Measurements from ENCODE around the gene BLNK.

DNA sequence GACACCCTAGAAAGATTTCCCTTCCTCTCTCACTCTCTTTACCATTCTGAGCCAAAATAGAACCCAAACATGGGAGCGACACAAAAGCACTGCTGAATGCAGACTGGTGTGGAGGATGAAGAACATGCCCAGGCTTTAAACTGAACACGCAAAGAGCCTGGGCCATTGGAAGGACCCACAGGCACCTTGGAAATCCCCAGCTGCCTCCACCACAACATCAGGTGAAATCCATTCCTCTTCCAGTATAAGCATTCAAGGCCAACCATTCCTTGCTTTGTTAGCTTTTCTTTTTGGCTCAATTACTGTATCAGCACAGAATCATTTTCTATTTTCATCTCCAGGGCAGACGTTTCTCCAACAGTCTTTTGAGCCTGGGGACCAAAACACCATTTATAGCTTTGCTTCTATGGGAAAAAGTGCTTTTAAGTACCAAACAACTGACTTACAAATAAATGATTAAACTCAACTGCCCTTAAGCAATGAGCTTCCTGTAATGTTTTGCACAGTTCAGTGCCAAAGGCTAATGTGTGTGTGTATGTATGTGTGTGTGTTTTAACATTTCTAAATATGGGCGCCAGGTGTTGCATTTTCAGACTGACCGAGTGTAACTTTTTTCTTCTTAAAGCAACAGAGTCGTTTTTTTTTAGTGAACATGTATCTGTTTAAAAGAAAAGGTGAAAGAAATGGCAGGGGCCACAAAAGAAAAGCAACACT lies 16.2 kb upstream of the BLNK start:
- TF ChIP-seq ZSCAN16 (tag by site-specific recombination; IDR thresholded peaks at IDR 0.05) (no peak), TCF7L2 (IDR thresholded peaks at IDR 0.05; ENCODE audit: borderline replicate concordance, low read depth, low read length) (no peak), ZNF292 (tag by site-specific recombination; IDR thresholded peaks at IDR 0.05; ENCODE audit: borderline replicate concordance, low read depth) (no peak), REST (tag by site-specific recombination; IDR thresholded peaks at IDR 0.05) (no peak), ZNF692 (tag by site-specific recombination; IDR thresholded peaks at IDR 0.05) (no peak), ZNF23 (tag by site-specific recombination; IDR thresholded peaks at IDR 0.05; ENCODE audit: borderline replicate concordance) (no peak)
- TF ChIP-seq, protein P1, sequence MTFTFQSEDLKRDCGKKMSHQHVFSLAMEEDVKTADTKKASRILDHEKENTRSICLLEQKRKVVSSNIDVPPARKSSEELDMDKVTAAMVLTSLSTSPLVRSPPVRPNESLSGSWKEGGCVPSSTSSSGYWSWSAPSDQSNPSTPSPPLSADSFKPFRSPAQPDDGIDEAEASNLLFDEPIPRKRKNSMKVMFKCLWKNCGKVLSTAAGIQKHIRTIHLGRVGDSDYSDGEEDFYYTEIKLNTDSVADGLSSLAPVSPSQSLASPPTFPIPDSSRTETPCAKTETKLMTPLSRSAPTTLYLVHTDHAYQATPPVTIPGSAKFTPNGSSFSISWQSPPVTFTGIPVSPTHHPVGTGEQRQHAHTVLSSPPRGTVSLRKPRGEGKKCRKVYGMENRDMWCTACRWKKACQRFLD (tag by site-specific recombination; IDR thresholded peaks at IDR 0.05) = no peak

Measured in HEK293 (cell line).